ENCODE data around the gene PARPBP.

The PARPBP gene

GRCh38 chr12:102167821-102168604 lies 48.0 kb downstream of the PARPBP start:
- DNase-seq (ENCODE audit: low read depth): peak; percentile 57
- TF ChIP-seq, protein P1, sequence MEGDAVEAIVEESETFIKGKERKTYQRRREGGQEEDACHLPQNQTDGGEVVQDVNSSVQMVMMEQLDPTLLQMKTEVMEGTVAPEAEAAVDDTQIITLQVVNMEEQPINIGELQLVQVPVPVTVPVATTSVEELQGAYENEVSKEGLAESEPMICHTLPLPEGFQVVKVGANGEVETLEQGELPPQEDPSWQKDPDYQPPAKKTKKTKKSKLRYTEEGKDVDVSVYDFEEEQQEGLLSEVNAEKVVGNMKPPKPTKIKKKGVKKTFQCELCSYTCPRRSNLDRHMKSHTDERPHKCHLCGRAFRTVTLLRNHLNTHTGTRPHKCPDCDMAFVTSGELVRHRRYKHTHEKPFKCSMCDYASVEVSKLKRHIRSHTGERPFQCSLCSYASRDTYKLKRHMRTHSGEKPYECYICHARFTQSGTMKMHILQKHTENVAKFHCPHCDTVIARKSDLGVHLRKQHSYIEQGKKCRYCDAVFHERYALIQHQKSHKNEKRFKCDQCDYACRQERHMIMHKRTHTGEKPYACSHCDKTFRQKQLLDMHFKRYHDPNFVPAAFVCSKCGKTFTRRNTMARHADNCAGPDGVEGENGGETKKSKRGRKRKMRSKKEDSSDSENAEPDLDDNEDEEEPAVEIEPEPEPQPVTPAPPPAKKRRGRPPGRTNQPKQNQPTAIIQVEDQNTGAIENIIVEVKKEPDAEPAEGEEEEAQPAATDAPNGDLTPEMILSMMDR (conservative IDR thresholded peaks at IDR 0.05; ENCODE audit: control insufficient read depth, insufficient read depth, low read depth, low read length): no peak
- H3K4me3 ChIP-seq (ENCODE audit: control insufficient read depth, low read depth, low read length): no peak overlapping the region

DNA sequence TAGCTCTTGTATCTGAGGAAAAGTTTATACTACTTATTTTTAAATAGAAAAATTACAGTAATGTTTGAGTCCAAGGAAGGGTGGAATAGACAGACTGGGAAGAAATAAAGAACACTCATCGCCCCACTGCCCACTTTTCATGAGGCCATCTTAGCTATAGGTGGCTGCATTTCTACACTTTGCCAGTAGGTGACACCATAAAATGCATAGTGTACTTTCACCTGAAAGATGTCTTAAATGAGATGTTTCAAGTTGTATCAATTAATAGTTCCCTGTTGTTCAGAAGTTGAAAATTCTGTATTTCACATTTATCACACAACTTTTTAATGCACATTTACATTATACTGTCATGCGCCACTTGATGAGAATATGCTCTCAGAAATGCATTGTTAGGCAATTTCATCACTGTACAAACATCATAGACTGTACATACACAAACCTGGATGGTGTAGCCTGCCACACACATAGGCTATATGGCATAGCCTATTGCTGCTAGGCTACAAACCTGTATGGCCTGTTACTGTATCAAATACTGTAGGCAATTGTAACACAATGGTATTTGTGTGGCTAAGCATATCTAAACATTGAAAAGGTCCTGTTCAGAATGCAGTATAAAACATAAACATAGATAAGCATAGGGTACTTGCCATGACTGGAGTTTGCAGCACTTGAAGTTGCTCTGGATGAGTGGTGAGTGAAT lies 50.1 kb downstream of the PARPBP start:
- TF ChIP-seq, protein P1 (conservative IDR thresholded peaks at IDR 0.05; ENCODE audit: control insufficient read depth, insufficient read depth, low read depth, low read length): peak; percentile 72
- DNase-seq (ENCODE audit: low read depth): peak; percentile 45
- no peak overlapping the region for H3K4me3 ChIP-seq (ENCODE audit: control insufficient read depth, low read depth, low read length)

GRCh38 chr12:102171951-102172350 lies 52.0 kb downstream of the PARPBP start:
- no peak overlapping the region for H3K4me3 ChIP-seq (ENCODE audit: control insufficient read depth, low read depth, low read length)
- DNase-seq (ENCODE audit: low read depth): no peak
- TF ChIP-seq, protein P1 (conservative IDR thresholded peaks at IDR 0.05; ENCODE audit: control insufficient read depth, insufficient read depth, low read depth, low read length): no peak

DNA sequence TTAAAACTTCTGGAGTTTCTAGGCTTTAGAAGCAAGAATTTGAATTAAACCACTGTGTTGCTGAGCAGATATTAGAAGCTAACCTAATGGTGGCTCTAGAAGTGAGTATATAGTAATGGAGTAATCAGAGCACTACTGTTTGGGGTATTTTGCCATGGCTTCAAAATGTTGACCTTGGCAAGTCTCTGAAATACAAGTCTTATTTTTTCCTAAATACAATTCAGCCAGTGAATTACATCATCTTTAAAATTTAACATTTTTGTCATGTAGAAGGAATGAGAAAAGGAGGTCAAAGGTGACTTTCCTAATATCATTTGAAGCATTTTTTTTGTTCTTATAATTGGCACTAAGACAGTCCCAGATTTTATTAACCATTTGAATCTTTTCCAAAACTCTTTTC lies 52.5 kb downstream of the PARPBP start:
- TF ChIP-seq, protein P1 (conservative IDR thresholded peaks at IDR 0.05; ENCODE audit: control insufficient read depth, insufficient read depth, low read depth, low read length): no peak
- no peak overlapping the region for H3K4me3 ChIP-seq (ENCODE audit: control insufficient read depth, low read depth, low read length)
- peak; percentile 73 for DNase-seq (ENCODE audit: low read depth)

- no peak for DNase-seq (ENCODE audit: low read depth)
- H3K4me3 ChIP-seq (ENCODE audit: control insufficient read depth, low read depth, low read length): no peak overlapping the region
- TF ChIP-seq, protein P1 (conservative IDR thresholded peaks at IDR 0.05; ENCODE audit: control insufficient read depth, insufficient read depth, low read depth, low read length): no peak
Measured at GRCh38 chr12:102174117-102174516, 54.1 kb downstream of the PARPBP start.

GRCh38 chr12:102174761-102175160 lies 54.8 kb downstream of the PARPBP start:
- no peak for DNase-seq (ENCODE audit: low read depth)
- TF ChIP-seq, protein P1 (conservative IDR thresholded peaks at IDR 0.05; ENCODE audit: control insufficient read depth, insufficient read depth, low read depth, low read length): no peak
- H3K4me3 ChIP-seq (ENCODE audit: control insufficient read depth, low read depth, low read length): no peak overlapping the region

Measured in fibroblast of mammary gland (primary cell).